Fibroblast of villous mesenchyme (primary cell): ENCODE data around the gene ASPG. TPM values are rescaled to one million over a fixed set of nuclear protein-coding genes. Genes with fewer than 3 reads are reported as not detected.

Experiments used
- DNase-seq: peaks from one replicate; pipeline ENCODE4 v3.0.0-alpha.2; 2010; ENCODE audit warnings: low read depth
- H3K4me3 ChIP-seq: 2 replicates; pipeline ENCODE4 v1.5.1; 2011; ENCODE audit warnings: low read depth, mild to moderate bottlenecking, low read length
- total RNA-seq: library from RNA; depleted of rRNA; stranded (reverse); fragments of >200 nt; gene quantifications from 2 replicates; pipeline ENCODE4 v1.2.3, GENCODE V29; 2012
- TF ChIP-seq, protein P1 (sequence below): IDR thresholded peaks from 2 replicates; pipeline ENCODE4 v1.5.1; 2012; ENCODE audit warnings: low read depth, mild to moderate bottlenecking, low read length; ENCODE audit not compliant: insufficient read depth

Gene ASPG
- total RNA-seq, 1 donor = not detected

- TF ChIP-seq, protein P1, sequence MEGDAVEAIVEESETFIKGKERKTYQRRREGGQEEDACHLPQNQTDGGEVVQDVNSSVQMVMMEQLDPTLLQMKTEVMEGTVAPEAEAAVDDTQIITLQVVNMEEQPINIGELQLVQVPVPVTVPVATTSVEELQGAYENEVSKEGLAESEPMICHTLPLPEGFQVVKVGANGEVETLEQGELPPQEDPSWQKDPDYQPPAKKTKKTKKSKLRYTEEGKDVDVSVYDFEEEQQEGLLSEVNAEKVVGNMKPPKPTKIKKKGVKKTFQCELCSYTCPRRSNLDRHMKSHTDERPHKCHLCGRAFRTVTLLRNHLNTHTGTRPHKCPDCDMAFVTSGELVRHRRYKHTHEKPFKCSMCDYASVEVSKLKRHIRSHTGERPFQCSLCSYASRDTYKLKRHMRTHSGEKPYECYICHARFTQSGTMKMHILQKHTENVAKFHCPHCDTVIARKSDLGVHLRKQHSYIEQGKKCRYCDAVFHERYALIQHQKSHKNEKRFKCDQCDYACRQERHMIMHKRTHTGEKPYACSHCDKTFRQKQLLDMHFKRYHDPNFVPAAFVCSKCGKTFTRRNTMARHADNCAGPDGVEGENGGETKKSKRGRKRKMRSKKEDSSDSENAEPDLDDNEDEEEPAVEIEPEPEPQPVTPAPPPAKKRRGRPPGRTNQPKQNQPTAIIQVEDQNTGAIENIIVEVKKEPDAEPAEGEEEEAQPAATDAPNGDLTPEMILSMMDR = no peak
- H3K4me3 ChIP-seq = no peak overlapping the region
- no peak for DNase-seq
Measured at GRCh38 chr14:104117341-104118005, 32.0 kb downstream of the ASPG start.

DNA sequence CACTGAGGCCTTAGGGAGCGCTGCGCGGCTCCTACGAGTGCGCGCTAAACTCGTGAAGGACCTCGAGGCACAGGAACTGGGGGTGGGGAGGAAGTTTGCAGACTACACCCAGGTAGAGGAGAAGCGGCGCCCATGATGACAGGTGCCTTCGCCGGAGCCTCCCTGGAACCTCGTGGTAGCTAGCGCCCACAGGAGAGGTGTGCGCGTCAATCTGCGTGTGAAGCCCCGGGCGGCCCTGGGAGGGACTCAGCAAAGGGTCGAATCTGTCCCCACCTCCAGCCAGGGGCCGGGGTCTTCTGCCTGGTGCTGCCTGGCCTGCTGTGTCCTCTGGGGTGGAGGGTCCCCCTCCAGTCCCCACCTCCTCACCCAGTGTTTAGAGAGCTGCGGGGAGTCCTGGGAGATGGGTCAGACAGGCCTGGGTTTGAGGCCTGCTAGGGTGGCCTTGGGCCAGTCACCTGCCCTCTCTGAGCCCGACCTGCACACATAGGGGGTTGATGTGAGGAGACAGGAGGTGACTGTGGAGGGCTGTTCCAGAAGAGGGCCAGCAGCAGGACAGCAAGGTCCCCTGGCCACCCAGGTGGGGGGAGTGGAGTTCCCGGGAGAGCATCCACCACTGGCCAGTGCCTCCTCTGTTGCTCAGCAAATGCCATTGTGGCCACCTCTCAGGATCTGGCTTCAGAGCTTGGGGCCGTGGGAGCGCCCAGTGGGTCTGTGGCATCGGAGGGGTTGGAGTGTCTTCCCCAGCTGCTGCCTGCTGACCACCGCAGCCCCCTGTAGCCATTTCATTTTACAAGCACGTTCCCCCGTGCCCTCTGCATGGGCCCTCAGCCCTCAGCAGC lies 32.7 kb downstream of the ASPG start:
- TF ChIP-seq, protein P1 = no peak
- DNase-seq = no peak
- no peak overlapping the region for H3K4me3 ChIP-seq

GRCh38 chr14:104119119-104119487 lies 33.6 kb downstream of the ASPG start:
- H3K4me3 ChIP-seq = no peak overlapping the region
- TF ChIP-seq, protein P1 = no peak
- DNase-seq = no peak

- DNase-seq = no peak
- TF ChIP-seq, protein P1 = no peak
- no peak overlapping the region for H3K4me3 ChIP-seq
Measured at GRCh38 chr14:104119488-104120251, 34.2 kb downstream of the ASPG start.

DNA sequence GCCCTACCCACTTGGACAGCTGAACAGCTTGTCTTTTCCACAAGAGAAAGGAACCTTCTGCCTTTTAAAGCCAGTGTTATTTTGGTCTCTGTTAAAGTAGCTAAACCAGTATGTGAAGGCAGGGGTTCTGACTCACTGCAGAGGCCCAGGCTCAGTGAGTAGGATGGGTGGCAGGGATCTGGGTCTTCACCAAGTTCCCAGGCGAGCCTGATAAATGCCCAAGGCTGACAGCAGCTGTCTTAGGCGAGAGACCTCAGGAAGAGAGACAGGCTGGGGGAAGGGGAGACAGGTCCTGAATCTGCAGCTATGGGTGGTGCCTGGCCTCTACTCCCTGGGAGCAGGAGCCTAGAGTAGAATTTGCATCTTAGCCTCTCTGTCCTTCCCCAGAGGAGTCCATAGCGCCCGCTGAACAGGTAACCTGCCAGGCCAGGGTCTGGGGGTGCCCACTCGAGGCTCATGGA lies 34.8 kb downstream of the ASPG start:
- no peak for DNase-seq
- no peak overlapping the region for H3K4me3 ChIP-seq
- TF ChIP-seq, protein P1 = no peak

- TF ChIP-seq, protein P1 = no peak
- H3K4me3 ChIP-seq = no peak overlapping the region
- no peak for DNase-seq
Measured at GRCh38 chr14:104121142-104121541, 35.6 kb downstream of the ASPG start.
